ENCODE data around the gene PXDC1.

GRCh38 chr6:3723966-3724365, 27.5 kb downstream of the PXDC1 start:
- TF ChIP-seq, protein P1, sequence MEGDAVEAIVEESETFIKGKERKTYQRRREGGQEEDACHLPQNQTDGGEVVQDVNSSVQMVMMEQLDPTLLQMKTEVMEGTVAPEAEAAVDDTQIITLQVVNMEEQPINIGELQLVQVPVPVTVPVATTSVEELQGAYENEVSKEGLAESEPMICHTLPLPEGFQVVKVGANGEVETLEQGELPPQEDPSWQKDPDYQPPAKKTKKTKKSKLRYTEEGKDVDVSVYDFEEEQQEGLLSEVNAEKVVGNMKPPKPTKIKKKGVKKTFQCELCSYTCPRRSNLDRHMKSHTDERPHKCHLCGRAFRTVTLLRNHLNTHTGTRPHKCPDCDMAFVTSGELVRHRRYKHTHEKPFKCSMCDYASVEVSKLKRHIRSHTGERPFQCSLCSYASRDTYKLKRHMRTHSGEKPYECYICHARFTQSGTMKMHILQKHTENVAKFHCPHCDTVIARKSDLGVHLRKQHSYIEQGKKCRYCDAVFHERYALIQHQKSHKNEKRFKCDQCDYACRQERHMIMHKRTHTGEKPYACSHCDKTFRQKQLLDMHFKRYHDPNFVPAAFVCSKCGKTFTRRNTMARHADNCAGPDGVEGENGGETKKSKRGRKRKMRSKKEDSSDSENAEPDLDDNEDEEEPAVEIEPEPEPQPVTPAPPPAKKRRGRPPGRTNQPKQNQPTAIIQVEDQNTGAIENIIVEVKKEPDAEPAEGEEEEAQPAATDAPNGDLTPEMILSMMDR (IDR thresholded peaks at IDR 0.05) = no peak
- TF ChIP-seq POLR2AphosphoS5 (IDR thresholded peaks at IDR 0.05) = no peak
- no peak for TF ChIP-seq POLR2A (IDR thresholded peaks at IDR 0.05)

Data from stomach (tissue), 4 donors.